Measurements from ENCODE around the gene LSMEM2. TPM values are rescaled to one million over a fixed set of nuclear protein-coding genes. Genes with fewer than 3 reads are reported as not detected.

The LSMEM2 gene
- total and polyA plus RNA-seq, 9 of the 15 experiments (the other 6 are each of a cell fraction or from before 2014, with no cell fraction given) = not detected

DNA sequence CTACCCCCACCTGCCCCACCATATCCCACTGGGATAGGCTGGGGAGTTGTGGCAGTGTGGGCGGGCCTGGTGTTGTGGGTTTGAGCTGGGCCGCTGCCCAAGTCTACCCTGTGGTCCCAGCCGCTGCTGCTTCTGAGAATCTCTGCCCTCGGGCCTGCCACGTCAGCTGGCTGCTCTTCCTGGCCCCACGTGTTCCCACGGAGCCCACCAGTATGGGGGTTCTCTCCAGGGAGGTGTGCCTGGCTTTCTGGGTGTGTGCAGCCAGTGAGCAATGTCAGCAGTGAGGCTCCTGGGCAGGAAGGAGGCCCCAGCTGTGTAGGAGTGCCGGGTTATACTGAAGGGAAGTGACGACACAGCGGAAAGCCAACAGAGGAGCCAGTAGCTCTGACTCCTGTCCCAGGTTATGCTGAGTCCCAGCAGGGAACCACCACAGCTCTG lies 32.4 kb upstream of the LSMEM2 start (continued):
- TF ChIP-seq E2F5 (CRISPR knock-in tag; IDR thresholded peaks at IDR 0.05) (no peak), DMBX1 (CRISPR knock-in tag; IDR thresholded peaks at IDR 0.05; ENCODE audit: borderline replicate concordance) (no peak), CC2D1A (IDR thresholded peaks at IDR 0.05) (no peak), MCM2 (IDR thresholded peaks at IDR 0.05; ENCODE audit: low read depth) (no peak), ZHX1 (conservative IDR thresholded peaks at IDR 0.05; ENCODE audit: low read length) (no peak), ZNF586 (CRISPR knock-in tag; conservative IDR thresholded peaks at IDR 0.05) (no peak), POU5F1 (IDR thresholded peaks at IDR 0.05; ENCODE audit: borderline replicate concordance, low read depth, low read length, partially characterized antibody) (no peak), HNRNPUL1 (IDR thresholded peaks at IDR 0.05; ENCODE audit: low read length) (no peak), EP400 (IDR thresholded peaks at IDR 0.05) (peak; percentile 44; the same call in 1 of the 2 replicates), KDM5B (IDR thresholded peaks at IDR 0.05; ENCODE audit: insufficient replicate concordance, low read depth, low read length) (no peak), STAT5A (IDR thresholded peaks at IDR 0.05; ENCODE audit: borderline replicate concordance, low read length) (no peak), SMARCC2 (IDR thresholded peaks at IDR 0.05; ENCODE audit: low read depth) (no peak), SMAD4 (CRISPR knock-in tag; conservative IDR thresholded peaks at IDR 0.05) (no peak)
- TF ChIP-seq, protein P1, sequence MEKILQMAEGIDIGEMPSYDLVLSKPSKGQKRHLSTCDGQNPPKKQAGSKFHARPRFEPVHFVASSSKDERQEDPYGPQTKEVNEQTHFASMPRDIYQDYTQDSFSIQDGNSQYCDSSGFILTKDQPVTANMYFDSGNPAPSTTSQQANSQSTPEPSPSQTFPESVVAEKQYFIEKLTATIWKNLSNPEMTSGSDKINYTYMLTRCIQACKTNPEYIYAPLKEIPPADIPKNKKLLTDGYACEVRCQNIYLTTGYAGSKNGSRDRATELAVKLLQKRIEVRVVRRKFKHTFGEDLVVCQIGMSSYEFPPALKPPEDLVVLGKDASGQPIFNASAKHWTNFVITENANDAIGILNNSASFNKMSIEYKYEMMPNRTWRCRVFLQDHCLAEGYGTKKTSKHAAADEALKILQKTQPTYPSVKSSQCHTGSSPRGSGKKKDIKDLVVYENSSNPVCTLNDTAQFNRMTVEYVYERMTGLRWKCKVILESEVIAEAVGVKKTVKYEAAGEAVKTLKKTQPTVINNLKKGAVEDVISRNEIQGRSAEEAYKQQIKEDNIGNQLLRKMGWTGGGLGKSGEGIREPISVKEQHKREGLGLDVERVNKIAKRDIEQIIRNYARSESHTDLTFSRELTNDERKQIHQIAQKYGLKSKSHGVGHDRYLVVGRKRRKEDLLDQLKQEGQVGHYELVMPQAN (IDR thresholded peaks at IDR 0.05; ENCODE audit: borderline replicate concordance) = 0 out of 2 replicates have a peak, but pooled peaks have one; percentile 31
- TF ChIP-seq, protein P2, sequence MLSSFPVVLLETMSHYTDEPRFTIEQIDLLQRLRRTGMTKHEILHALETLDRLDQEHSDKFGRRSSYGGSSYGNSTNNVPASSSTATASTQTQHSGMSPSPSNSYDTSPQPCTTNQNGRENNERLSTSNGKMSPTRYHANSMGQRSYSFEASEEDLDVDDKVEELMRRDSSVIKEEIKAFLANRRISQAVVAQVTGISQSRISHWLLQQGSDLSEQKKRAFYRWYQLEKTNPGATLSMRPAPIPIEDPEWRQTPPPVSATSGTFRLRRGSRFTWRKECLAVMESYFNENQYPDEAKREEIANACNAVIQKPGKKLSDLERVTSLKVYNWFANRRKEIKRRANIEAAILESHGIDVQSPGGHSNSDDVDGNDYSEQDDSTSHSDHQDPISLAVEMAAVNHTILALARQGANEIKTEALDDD (IDR thresholded peaks at IDR 0.05) = no peak
- TF ChIP-seq, protein P3, sequence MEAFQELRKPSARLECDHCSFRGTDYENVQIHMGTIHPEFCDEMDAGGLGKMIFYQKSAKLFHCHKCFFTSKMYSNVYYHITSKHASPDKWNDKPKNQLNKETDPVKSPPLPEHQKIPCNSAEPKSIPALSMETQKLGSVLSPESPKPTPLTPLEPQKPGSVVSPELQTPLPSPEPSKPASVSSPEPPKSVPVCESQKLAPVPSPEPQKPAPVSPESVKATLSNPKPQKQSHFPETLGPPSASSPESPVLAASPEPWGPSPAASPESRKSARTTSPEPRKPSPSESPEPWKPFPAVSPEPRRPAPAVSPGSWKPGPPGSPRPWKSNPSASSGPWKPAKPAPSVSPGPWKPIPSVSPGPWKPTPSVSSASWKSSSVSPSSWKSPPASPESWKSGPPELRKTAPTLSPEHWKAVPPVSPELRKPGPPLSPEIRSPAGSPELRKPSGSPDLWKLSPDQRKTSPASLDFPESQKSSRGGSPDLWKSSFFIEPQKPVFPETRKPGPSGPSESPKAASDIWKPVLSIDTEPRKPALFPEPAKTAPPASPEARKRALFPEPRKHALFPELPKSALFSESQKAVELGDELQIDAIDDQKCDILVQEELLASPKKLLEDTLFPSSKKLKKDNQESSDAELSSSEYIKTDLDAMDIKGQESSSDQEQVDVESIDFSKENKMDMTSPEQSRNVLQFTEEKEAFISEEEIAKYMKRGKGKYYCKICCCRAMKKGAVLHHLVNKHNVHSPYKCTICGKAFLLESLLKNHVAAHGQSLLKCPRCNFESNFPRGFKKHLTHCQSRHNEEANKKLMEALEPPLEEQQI (IDR thresholded peaks at IDR 0.05) = no peak
- TF ChIP-seq, protein P4, sequence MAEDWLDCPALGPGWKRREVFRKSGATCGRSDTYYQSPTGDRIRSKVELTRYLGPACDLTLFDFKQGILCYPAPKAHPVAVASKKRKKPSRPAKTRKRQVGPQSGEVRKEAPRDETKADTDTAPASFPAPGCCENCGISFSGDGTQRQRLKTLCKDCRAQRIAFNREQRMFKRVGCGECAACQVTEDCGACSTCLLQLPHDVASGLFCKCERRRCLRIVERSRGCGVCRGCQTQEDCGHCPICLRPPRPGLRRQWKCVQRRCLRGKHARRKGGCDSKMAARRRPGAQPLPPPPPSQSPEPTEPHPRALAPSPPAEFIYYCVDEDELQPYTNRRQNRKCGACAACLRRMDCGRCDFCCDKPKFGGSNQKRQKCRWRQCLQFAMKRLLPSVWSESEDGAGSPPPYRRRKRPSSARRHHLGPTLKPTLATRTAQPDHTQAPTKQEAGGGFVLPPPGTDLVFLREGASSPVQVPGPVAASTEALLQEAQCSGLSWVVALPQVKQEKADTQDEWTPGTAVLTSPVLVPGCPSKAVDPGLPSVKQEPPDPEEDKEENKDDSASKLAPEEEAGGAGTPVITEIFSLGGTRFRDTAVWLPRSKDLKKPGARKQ (CRISPR knock-in tag; IDR thresholded peaks at IDR 0.05) = no peak
